HG02642 (cell line): ENCODE results near the gene CCDC30.
"Not testable (repeated sequence)": the region's sequence is repeated elsewhere in the genome, so short reads cannot be mapped to it uniquely, and the experiment has no call there.

Source experiments
- ATAC-seq: cut with Tn5 transposase; IDR thresholded peaks from one replicate; pipeline ENCODE4 v1.9.1; 2021; ENCODE audit warnings: mild to moderate bottlenecking; ENCODE audit not compliant: unreplicated experiment, poor library complexity

The CCDC30 gene

DNA sequence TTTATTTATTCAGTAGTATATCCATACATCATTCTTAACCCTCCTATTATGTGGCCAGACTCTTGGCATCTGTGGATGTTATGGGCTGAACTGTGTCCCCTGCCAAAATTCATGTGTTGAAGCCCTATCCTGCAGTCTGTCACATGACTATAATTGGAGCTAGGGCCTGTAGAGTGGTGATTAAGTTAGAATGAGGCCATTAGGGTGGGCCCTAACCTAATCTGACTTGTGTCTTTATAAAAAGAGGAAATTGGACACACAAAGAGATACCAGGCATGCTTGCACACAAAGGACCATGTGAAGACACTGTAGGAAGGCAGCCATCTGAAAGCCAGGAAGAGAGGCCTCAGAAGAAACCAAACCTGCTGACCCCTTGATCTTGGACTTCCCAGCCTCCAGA lies 13.8 kb upstream of the CCDC30 start:
- no peak for ATAC-seq

- no peak for ATAC-seq
Measured at GRCh38 chr1:42450061-42450460, 13.0 kb upstream of the CCDC30 start.

GRCh38 chr1:42453386-42453785 lies 9.7 kb upstream of the CCDC30 start:
- no peak for ATAC-seq

GRCh38 chr1:42454403-42454802 lies 8.7 kb upstream of the CCDC30 start:
- no peak for ATAC-seq

GRCh38 chr1:42456010-42456753 lies 6.9 kb upstream of the CCDC30 start, which contains the start of the genes PPCS and ZMYND12:
Gene PPCS, plus strand, starts transcription at chr1:42456543. Its CDS starts 23 bp downstream, at chr1:42456566.
Gene ZMYND12, minus strand, starts transcription at chr1:42456022. Its CDS starts 25 bp downstream, at chr1:42455997.
- peak; percentile 87 for ATAC-seq

DNA sequence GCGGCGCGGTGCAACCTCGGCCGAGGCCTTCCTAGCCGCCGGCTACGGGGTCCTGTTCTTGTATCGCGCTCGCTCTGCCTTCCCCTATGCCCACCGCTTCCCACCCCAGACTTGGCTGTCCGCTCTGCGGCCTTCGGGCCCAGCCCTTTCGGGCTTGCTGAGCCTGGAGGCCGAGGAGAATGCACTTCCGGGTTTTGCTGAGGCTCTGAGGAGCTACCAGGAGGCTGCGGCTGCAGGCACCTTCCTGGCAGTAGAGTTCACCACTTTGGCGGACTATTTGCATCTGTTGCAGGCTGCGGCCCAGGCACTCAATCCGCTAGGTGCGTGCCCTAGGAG lies 6.4 kb upstream of the CCDC30 start:
- peak; percentile 57 for ATAC-seq

DNA sequence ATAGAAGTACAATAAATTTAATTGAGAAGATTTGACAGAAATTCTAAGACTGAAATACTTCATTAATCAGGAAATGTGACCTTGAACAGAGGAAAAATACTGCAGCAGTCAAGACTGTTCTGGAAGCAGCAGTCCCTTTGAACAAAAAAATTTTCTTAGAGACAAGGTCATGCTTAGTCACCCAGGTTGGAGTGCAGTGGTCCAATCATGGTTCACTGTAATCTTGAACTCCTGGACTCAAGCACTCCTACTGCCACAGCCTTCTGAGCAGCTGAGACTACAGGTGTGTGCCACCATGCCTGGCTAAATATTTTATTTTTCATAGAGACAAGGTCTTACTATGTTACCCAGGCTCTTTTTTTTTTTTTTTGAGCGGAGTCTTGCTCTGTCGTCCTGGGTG lies 1.9 kb upstream of the CCDC30 start:
- no peak for ATAC-seq

DNA sequence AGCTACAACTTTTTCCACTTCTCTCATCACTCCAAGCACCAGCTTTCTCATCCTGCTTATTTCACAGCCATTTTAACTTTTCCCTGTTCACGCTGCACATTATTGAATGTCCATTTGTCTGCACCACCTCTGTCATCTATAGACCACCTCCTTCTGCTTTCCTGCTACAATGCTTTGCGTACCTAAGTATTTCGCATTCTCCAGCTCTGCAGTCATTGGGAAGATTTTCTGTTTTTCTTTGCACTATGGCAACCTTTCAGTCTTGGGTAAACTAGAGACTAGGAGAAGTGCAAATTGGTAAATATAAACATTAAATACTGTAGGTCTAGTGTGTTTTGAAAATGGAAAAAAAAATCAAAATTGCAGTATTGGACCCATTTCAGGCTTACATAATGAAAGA lies 835 bp downstream of the CCDC30 start:
- no peak for ATAC-seq

DNA sequence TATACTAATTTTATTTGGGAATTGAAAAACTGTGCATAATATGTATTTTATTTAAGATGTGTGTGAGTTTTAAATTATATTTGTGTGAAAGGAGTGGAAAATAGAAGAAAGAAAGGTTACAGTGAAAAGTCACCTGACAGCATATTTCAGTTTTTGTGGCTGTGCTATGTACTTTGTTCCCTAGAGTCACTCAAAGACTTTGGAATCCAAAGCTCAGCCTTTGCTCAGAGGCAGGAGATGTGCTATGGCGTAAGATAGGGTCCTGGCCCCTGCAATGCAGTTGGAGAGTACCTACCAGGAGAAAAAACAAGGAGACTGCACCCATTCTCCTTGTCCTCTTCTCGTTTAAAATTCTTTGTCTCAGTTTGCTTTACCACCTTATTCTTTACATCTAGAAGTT lies 2.9 kb downstream of the CCDC30 start:
- ATAC-seq = no peak

- no peak for ATAC-seq
Measured at GRCh38 chr1:42469727-42470126, 6.6 kb downstream of the CCDC30 start.

- ATAC-seq = no peak
Measured at GRCh38 chr1:42476605-42477004, 13.5 kb downstream of the CCDC30 start.

GRCh38 chr1:42477354-42477753 lies 14.3 kb downstream of the CCDC30 start:
- not testable (repeated sequence) for ATAC-seq

DNA sequence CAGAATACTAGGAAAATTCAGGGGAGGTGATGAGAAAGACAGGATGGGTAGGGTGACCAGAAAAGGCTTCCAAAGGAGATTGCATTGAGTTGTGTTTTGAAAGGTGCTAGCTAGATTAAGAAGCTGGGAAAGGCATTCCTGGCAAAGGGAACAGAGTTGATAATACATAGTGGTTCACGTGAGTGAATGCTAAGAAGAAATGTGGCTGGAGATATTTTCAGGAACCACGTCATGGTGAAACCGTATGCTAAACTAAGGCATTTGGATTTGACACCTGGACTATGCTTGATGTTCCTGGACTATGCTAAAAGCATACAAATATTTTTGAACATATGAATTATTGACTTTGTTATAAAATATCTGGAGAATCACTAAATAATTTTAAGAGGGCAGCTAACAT lies 14.7 kb downstream of the CCDC30 start:
- ATAC-seq = no peak

DNA sequence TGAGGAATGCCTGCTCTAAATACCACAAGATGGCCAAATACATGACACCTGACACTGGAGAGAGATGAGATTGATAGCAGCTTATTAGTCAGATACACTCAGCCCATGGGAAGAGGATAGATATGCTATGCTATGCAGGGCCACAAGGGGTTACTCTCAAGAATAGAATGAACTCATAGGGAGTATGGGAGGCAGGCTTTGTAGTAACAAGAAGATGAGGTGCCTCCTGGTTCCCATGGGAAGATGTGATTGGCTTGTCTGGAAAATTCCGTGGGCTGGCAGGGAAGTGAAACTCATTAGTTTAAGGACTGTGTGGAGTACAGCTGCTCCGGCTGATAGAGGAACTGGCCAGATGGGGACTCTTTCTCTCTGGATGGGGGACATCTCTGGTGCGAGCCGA lies 16.5 kb downstream of the CCDC30 start:
- ATAC-seq = no peak

GRCh38 chr1:42480921-42481320 lies 17.8 kb downstream of the CCDC30 start:
- ATAC-seq = no peak

DNA sequence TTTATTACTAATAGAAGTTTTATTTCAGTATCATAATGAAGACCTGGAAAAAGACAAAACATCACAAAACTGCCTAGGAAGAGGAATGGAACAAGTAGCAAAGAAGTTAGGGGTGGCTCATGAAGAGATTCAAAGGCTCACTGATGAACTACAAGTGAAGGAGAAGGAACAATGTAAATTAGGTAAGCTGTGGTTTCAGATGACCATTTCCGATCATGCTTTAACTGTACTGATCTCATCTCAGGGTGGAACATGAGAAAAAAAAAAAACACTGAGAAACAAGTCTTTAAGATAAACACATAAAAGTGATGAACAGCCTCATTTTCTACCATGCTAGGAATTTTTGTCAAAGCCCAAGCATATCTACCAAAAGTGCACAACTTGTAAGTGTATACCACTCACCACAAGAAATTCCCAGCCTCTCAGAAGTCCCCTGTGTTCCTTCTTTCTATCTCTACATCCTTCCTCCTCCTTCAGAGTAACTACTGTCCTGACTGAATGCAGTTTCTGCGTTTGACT lies 19.6 kb downstream of the CCDC30 start:
- ATAC-seq = no peak

GRCh38 chr1:42484382-42484781 lies 21.3 kb downstream of the CCDC30 start:
- ATAC-seq = no peak

DNA sequence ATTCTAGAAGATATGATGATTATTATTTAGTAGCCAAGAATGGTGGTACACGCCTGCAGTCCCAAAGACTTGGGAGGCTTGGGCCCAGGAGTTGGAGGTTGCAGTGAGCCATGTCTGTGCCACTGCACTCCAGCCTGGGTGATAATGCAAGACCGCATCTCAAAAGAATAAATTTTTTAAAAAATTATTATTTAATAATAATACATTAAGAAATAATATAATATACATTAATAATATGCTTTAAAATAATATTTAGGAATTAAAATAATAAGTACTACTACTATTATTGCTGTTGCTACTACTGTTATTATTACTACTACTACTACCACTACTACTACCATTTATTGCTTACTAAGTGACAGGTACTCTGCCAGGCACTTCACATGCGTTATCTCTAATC lies 27.2 kb downstream of the CCDC30 start:
- no peak for ATAC-seq

DNA sequence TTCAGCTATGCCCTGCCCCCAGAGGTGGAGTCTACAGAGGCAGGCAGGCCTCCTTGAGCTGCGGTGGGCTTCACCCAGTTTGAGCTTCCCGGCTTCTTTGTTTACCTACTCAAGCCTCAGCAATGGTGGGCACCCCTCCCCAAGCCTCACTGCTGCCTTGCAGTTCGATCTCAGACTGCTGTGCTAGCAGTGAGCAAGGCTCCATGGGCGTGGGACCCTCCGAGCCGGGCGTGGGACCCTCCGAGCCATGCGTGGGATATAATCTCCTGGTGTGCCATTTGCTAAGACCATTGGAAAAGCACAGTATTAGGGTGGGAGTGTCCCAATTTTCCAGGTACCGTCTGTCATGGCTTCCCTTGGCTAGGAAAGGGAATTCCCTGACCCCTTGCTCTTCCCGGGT lies 38.9 kb downstream of the CCDC30 start:
- not testable (repeated sequence) for ATAC-seq

DNA sequence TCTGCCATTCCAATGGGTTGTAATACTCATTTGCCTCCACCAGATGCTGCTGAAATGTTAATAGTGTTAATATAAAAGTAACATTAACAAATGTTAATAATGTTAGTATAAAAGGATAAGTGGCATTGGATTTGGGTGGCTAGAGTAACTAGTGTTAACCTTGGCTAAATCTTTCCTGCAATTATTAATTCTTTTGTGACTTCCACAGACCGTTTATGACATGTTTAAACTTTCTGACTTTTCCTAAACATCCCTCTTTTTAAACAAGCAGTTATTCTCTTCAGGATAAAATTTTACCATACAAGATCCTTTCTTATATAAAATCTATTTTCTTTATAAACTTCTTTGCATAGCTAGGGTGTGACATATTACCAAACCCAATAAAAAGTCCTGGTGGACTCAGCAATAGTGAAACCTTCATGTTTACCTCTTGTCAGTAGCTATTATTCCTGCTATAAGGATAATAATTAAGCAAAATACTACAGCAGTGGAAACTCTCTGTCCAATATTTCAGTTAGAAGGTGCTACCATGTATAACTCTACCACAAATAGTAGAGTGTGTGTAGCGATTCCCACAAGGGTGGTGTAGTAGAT lies 41.5 kb downstream of the CCDC30 start:
- ATAC-seq = no peak

DNA sequence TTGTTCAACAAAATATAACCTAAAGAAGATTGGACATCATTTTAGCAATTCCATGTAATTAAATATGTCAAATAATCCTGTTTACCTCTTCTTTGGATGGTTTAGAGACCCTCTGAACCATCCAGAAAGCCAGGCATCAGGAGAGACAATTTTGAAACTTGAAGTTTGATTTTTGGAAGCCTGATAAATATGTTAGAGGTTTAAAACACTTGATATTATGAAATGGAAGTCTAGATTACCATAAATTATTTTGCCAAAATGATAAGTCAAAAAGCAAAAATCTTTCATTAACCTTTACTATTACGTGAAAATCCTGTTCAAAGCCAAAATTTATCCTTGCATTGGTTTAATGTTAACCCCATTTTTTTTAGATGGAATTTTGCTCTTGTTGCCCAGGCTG lies 43.5 kb downstream of the CCDC30 start:
- no peak for ATAC-seq
